AG09309 (cell line): Measurements from ENCODE around the gene MCU.

Experiments
- DNase-seq: peaks from one replicate; pipeline ENCODE4 v3.0.0-alpha.2; 2010; ENCODE audit warnings: low read depth
- H3K4me3 ChIP-seq: 2 replicates; pipeline ENCODE4 v1.5.1; 2011; ENCODE audit warnings: mild to moderate bottlenecking, low read depth, low read length, moderate library complexity; ENCODE audit not compliant: control insufficient read depth
- CTCF ChIP-seq: IDR thresholded peaks from 2 replicates; pipeline ENCODE4 v1.5.1; 2011; ENCODE audit warnings: mild to moderate bottlenecking, low read depth, low read length, inconsistent platforms; ENCODE audit not compliant: insufficient read depth, control insufficient read depth; ENCODE audit errors: missing control alignments

Gene MCU

GRCh38 chr10:72924351-72924750, 232.4 kb downstream of the MCU start:
- DNase-seq, result no peak
- no peak for TF ChIP-seq CTCF
- H3K4me3 ChIP-seq, result no peak overlapping the region

GRCh38 chr10:72925951-72926465, 234.1 kb downstream of the MCU start:
- no peak overlapping the region for H3K4me3 ChIP-seq
- TF ChIP-seq CTCF, result no peak
- no peak for DNase-seq

- no peak overlapping the region for H3K4me3 ChIP-seq
- no peak for TF ChIP-seq CTCF
- DNase-seq, result no peak
These were observed 235.5 kb downstream of the MCU start for GRCh38 chr10:72927485-72927884.

GRCh38 chr10:72928798-72929197, 236.9 kb downstream of the MCU start:
- TF ChIP-seq CTCF, result no peak
- no peak overlapping the region for H3K4me3 ChIP-seq
- DNase-seq, result no peak

GRCh38 chr10:72930276-72930675, 238.3 kb downstream of the MCU start:
- no peak overlapping the region for H3K4me3 ChIP-seq
- no peak for DNase-seq
- no peak for TF ChIP-seq CTCF

- DNase-seq, result no peak
- no peak overlapping the region for H3K4me3 ChIP-seq
- no peak for TF ChIP-seq CTCF
These were observed 240.5 kb downstream of the MCU start for GRCh38 chr10:72932259-72933015.
